Measurements from ENCODE around the gene MLXIP.

Gene MLXIP

DNA sequence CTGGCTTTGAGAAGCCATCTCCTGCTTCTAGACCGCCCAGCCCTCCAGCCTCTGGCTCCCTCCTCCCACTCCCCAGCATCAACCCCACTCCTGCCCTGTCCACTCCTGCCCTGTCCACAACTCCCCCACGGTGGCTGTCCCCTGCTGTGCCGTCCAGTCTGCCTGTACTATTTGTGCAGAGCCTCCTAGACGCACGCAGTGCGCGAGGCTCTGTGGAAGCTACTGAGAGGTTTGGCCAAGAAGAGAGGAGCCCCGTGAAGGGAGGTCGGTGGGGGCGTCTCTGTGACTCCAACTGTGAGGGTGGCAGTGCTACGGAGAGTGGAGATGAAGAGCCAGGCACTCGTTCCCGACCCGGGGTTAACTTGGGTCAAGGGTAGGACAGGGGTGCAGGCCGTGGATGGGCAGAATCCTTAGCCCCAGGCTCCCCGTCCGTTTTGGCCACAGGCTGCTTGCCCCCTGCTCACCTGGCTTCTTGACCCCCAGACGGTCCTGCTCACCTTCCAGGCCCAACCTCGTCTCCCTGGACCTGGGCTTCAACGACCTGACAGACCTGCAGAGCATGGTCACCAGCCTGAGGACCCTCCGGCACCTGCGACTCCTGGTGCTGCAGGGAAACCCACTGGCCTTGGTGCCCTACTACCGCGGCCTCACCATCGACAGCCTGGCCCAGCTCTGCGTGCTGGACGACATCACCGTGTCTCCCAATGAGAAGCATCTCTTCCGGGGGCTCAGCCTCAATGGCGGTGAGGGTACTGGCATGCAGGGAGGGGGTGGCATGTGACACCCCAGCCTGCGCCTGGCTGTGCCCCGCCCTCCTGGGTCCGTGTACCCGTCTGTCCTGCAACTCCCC is 111.3 kb downstream of the MLXIP start:
- no peak for DNase-seq (ENCODE audit: low spot score)

DNA sequence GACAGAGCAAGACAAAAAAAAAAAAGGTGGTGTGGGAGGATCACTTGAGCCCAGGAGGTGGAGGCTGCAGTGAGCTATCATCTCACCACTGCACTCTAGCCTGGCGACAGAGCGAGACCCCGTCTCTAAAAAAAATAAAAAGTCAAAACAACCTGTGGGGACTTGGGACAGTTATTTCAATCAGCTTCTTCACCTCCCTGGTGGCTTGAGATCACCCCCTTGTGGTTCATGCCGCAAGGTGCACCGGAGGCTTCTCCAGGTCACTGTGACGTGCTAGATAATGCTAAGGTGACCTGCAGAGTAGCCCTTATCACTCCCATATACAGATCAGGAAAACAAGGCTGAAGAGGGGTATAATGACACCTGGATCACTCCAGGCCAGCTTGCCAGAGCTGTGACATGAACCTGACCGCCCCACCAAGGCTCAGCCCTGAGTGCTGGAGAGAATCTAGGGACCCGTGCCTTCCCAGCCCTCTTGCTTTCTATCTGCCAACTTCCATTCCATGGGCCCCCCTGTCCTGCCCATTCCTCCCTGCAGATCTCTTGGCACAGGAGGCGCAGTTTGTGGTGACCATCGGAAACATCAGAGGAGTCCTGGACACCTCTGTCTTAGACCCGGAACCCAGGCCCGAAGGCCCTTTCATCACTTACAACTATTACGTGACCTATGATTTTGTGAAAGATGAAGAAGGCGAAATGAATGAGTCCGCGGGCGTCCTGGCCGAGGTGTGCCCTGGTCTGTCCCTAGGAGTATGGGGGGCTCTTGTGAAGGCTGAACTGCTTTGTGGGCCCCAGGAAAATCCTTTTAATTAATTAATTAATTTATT is 112.5 kb downstream of the MLXIP start:
- DNase-seq (ENCODE audit: low spot score), result peak; percentile 85

DNA sequence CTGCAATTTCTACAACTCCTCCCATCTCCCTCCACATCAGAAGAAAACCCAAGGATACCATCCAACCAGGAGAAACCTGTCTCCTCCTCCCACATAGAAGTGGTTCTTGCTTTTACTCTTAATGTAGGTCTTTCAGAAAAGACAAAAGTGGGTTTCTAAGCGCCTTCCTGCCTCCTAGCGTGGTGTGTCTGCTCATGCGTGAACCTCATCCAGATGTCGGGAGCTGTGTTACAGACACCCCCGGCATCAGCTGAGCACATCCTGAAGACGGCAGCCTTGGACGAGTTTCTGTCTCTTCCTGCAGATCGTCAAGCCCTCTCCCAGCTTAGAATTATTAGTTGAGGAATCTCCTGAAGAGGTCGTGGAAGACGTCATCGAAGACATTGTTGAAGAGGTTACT is 113.9 kb downstream of the MLXIP start:
- no peak for DNase-seq (ENCODE audit: low spot score)

DNA sequence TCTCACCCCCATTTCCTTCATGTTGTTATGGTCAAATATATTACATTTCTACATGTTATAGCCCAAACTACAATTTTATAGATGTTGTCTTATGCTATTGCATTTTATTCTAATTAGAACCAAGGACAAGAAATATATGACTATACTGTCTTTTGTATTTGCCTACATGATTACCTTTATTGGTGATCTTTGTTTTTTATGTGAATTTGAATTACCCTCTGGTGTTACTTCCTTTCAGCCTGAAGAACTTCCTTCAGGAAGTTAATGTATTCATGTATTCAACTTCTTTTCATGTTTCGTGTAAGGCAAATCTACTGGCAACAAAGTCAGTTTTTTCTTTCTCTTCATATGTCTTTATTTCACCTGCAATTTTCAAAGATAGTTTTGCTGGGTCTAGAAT is 116.2 kb downstream of the MLXIP start:
- no peak for DNase-seq (ENCODE audit: low spot score)

DNA sequence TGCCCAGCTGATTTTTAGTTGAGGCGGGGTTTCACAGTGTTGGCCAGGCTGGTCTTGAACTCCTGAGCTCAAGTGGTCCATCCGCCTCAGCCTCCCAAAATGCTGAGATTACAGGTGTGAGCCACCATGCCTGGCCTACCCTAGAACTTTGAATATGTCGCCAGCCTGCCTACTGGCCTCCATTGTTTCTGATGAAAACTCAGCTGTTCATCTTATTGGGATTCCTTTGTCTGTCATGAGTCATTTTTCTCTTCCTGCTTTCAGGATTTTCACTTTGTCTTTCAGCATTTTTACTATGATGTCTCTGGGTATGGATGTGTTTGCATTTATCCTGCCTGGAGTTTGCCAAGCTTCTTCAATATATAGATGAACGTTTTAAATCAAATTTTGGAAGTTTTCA is 116.8 kb downstream of the MLXIP start:
- no peak for DNase-seq (ENCODE audit: low spot score)
